Endodermal cell (in vitro differentiated cells): ENCODE measurements around the gene MSRB2. TPM values are rescaled to one million over a fixed set of nuclear protein-coding genes. Genes with fewer than 3 reads are reported as not detected.

Source experiments
- DNase-seq: peaks from one replicate; pipeline ENCODE4 v3.0.0-alpha.2; 2017
- H3K27ac ChIP-seq: 2 replicates; pipeline ENCODE4 v1.5.1; 2013; ENCODE audit warnings: mild to moderate bottlenecking, low read depth, low read length, moderate library complexity
- H3K27me3 ChIP-seq: 2 replicates; pipeline ENCODE4 v1.6.1; 2013; ENCODE audit warnings: mild to moderate bottlenecking, low read length, moderate library complexity; ENCODE audit not compliant: insufficient read depth, control insufficient read depth, poor library complexity, severe bottlenecking
- H3K36me3 ChIP-seq: 2 replicates; pipeline ENCODE4 v1.7.0; 2013; ENCODE audit warnings: mild to moderate bottlenecking, low read length, moderate library complexity; ENCODE audit not compliant: control insufficient read depth, insufficient read depth
- H3K4me1 ChIP-seq: one replicate; pipeline ENCODE4 v1.7.0; 2013; ENCODE audit warnings: low read length; ENCODE audit not compliant: control insufficient read depth, insufficient read depth
- H3K4me3 ChIP-seq: 2 replicates; pipeline ENCODE4 v1.5.1; 2013; ENCODE audit warnings: mild to moderate bottlenecking, low read length, moderate library complexity
- H3K9ac ChIP-seq: 2 replicates; pipeline ENCODE4 v1.6.1; 2013; ENCODE audit warnings: mild to moderate bottlenecking, low read length, moderate library complexity; ENCODE audit not compliant: poor library complexity, severe bottlenecking; ENCODE audit errors: extremely low read depth
- H3K9me3 ChIP-seq: 2 replicates; pipeline ENCODE4 v1.6.1; 2013; ENCODE audit warnings: mild to moderate bottlenecking, low read length, moderate library complexity; ENCODE audit not compliant: control insufficient read depth
- H3K27ac Mint-ChIP-seq: 2 replicates; pipeline ENCODE4 v1.8.0; 2020; ENCODE audit warnings: mixed read lengths
- H3K27me3 Mint-ChIP-seq: 2 replicates; pipeline ENCODE4 v1.8.0; 2021; ENCODE audit warnings: mild to moderate bottlenecking, mixed read lengths; ENCODE audit not compliant: insufficient read depth
- H3K36me3 Mint-ChIP-seq: 2 replicates; pipeline ENCODE4 v1.8.0; 2020; ENCODE audit warnings: low read depth, mixed read lengths
- H3K4me1 Mint-ChIP-seq: 2 replicates; pipeline ENCODE4 v1.8.0; 2020; ENCODE audit warnings: mixed read lengths
- H3K4me3 Mint-ChIP-seq: 2 replicates; pipeline ENCODE4 v1.8.0; 2020; ENCODE audit warnings: mild to moderate bottlenecking, moderate library complexity, mixed read lengths
- H3K9me3 Mint-ChIP-seq: 2 replicates; pipeline ENCODE4 v1.8.0; 2020; ENCODE audit warnings: mild to moderate bottlenecking, mixed read lengths
- WGBS, 2 experiments: methylation state at CpG; one replicate each; pipeline versions ENCODE4 v1.1.5 to v1.1.7; 2013; ENCODE audit warnings: missing lambda C conversion rate in 2 of 2, mixed read lengths in 1 of 2; ENCODE audit not compliant: insufficient coverage in 1 of 2, insufficient read length in 1 of 2; 5-methylcytosine and 5-hydroxymethylcytosine counted together
- total RNA-seq, 2 donors: library from RNA; stranded (reverse); fragmentation: NEBNext Ultra II Directional in 1 of 2; extraction: Animal tissue kit (Norgen Biotek cat#: 25700) in 1 of 2; gene quantifications; 2 replicates in 1 of 2; 3 replicates in 1 of 2; pipeline ENCODE4 v1.2.1, GENCODE V29; 2021
- TF ChIP-seq, protein P1 (sequence below): fragments of 200-600 bp; sonication (generic); conservative IDR thresholded peaks from 2 replicates; pipeline ENCODE4 v1.5.0; 2021; ENCODE audit warnings: antibody characterized with exemption, mild to moderate bottlenecking

MSRB2 gene
- total RNA-seq, 2 donors from 2014 or later: 40.4 to 42.5 TPM

GRCh38 chr10:23114228-23114850 is 19.0 kb downstream of the MSRB2 start:
- Histone ChIP-seq H3K9ac (no peak overlapping the region), H3K27me3 (no peaks in the 10 kb centered on the region), H3K36me3 (peaks cover 20% of the 10 kb centered on the region), H3K27ac (no peak overlapping the region), H3K9me3 (no peaks in the 10 kb centered on the region), H3K4me1 (peaks cover 4% of the 10 kb centered on the region), H3K4me3 (no peak overlapping the region)
- Mint-ChIP-seq H3K27me3 (no peaks in the 10 kb centered on the region), H3K9me3 (no peaks in the 10 kb centered on the region), H3K27ac (no peak overlapping the region), H3K4me3 (no peak overlapping the region), H3K36me3 (peaks cover 37% of the 10 kb centered on the region), H3K4me1 (peaks cover 5% of the 10 kb centered on the region)
- 96% methylated on average over 7 of the region's 7 CpGs for WGBS, 2 experiments
- DNase-seq: no peak
- TF ChIP-seq, protein P1, sequence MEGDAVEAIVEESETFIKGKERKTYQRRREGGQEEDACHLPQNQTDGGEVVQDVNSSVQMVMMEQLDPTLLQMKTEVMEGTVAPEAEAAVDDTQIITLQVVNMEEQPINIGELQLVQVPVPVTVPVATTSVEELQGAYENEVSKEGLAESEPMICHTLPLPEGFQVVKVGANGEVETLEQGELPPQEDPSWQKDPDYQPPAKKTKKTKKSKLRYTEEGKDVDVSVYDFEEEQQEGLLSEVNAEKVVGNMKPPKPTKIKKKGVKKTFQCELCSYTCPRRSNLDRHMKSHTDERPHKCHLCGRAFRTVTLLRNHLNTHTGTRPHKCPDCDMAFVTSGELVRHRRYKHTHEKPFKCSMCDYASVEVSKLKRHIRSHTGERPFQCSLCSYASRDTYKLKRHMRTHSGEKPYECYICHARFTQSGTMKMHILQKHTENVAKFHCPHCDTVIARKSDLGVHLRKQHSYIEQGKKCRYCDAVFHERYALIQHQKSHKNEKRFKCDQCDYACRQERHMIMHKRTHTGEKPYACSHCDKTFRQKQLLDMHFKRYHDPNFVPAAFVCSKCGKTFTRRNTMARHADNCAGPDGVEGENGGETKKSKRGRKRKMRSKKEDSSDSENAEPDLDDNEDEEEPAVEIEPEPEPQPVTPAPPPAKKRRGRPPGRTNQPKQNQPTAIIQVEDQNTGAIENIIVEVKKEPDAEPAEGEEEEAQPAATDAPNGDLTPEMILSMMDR: no peak

GRCh38 chr10:23116486-23117205 is 21.3 kb downstream of the MSRB2 start:
- DNase-seq: no peak
- Histone ChIP-seq H3K9me3 (no peaks in the 10 kb centered on the region), H3K27me3 (no peaks in the 10 kb centered on the region), H3K27ac (no peak overlapping the region), H3K9ac (no peak overlapping the region), H3K4me3 (no peak overlapping the region), H3K36me3 (peaks cover 14% of the 10 kb centered on the region), H3K4me1 (peaks cover 4% of the 10 kb centered on the region)
- TF ChIP-seq, protein P1: no peak
- Mint-ChIP-seq H3K4me1 (peaks cover 5% of the 10 kb centered on the region), H3K36me3 (peaks cover 41% of the 10 kb centered on the region), H3K27me3 (no peaks in the 10 kb centered on the region), H3K4me3 (no peak overlapping the region), H3K27ac (no peak overlapping the region), H3K9me3 (no peaks in the 10 kb centered on the region)
- 71 to 100% methylated on average over 1 to 4 of the region's 4 CpGs for WGBS, 2 experiments

DNA sequence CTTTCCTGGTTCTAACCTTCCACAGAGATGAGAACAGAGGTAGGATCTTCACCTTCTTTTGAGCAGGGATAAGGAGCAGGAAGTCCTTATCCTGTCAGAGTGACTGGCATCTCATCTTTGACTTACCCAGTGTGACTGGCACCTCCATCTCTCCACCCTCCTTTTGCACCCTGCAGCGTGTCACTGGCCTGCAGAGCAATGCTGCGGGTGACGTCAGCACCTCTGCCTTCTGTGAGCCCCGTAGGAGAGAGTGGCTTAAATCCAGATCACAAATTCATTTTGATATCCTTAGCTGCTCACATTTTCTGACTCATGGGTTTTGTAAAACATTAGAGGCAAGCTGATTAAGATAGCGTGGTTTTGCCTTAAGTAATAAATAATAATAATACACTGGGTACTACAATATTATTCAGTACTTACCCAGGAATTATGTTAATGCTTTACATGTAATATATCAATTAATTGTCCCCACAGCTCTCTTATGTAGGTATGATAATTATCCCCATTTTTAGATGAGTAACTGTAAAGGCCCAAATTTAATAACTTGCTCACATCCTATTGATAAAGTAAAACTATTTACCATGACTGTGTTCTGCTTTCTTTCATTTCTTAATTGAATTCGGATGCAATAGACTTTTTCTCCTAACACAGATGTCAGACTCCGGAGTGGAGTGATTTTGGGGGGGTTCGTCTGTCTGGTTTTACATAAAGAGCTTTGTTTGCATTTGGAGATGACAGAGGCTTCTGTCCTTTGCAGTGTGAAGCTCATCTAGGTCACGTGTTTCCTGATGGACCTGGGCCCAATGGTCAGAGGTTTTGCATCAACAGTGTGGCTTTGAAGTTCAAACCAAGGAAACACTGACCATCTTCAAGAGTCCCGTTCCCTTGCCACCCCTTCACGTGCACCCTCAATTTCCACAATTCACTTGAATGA is 24.9 kb downstream of the MSRB2 start:
- Histone ChIP-seq H3K36me3 (peaks cover 11% of the 10 kb centered on the region), H3K4me1 (no peaks in the 10 kb centered on the region), H3K9ac (no peak overlapping the region), H3K4me3 (no peak overlapping the region), H3K27ac (no peak overlapping the region), H3K27me3 (no peaks in the 10 kb centered on the region), H3K9me3 (peaks cover 6% of the 10 kb centered on the region)
- no peaks in the 10 kb centered on the region for H3K9me3 Mint-ChIP-seq
- no peak overlapping the region for H3K27ac Mint-ChIP-seq
- TF ChIP-seq, protein P1: no peak
- WGBS, 2 experiments: 93 to 97% methylated on average over 5 to 10 of the region's 11 CpGs
- H3K36me3 Mint-ChIP-seq: peaks cover 25% of the 10 kb centered on the region
- no peaks in the 10 kb centered on the region for H3K27me3 Mint-ChIP-seq
- no peaks in the 10 kb centered on the region for H3K4me1 Mint-ChIP-seq
- DNase-seq: no peak
- H3K4me3 Mint-ChIP-seq: no peak overlapping the region
